ENCODE measurements around the gene CLCA1.

DNA sequence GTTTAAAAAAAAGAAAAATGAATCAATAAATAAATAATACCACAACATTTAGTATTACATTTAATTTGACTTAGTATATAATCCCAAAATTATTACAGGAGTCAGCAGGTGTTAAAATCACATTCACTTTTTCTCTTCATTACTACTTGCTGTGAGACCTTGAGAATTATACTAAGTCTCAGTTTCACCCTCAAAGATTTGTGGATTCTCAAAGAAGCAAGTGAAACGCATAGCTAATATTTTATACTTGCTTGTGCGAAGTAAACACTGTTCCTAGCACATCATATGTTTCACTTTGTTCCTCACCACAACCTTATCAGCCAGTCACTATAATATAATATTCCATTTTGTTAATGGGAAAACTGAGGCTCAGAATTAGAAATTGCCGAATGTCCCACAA, 4.0 kb downstream of the CLCA1 start:
- TF ChIP-seq, protein P1, sequence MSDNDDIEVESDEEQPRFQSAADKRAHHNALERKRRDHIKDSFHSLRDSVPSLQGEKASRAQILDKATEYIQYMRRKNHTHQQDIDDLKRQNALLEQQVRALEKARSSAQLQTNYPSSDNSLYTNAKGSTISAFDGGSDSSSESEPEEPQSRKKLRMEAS (IDR thresholded peaks at IDR 0.05; ENCODE audit: low read depth, low read length) = no peak
- TF ChIP-seq, protein P2, sequence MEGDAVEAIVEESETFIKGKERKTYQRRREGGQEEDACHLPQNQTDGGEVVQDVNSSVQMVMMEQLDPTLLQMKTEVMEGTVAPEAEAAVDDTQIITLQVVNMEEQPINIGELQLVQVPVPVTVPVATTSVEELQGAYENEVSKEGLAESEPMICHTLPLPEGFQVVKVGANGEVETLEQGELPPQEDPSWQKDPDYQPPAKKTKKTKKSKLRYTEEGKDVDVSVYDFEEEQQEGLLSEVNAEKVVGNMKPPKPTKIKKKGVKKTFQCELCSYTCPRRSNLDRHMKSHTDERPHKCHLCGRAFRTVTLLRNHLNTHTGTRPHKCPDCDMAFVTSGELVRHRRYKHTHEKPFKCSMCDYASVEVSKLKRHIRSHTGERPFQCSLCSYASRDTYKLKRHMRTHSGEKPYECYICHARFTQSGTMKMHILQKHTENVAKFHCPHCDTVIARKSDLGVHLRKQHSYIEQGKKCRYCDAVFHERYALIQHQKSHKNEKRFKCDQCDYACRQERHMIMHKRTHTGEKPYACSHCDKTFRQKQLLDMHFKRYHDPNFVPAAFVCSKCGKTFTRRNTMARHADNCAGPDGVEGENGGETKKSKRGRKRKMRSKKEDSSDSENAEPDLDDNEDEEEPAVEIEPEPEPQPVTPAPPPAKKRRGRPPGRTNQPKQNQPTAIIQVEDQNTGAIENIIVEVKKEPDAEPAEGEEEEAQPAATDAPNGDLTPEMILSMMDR (IDR thresholded peaks at IDR 0.05; ENCODE audit: low read depth, low read length) = no peak
